A673 (cell line): ENCODE results near the gene NEDD8.

Experiments used
- CTCF ChIP-seq: fragments of 300-800, 200-600 bp; sonication (generic); conservative IDR thresholded peaks from 2 replicates; pipeline ENCODE4 v1.5.1; 2017; ENCODE audit warnings: low read depth, mild to moderate bottlenecking, antibody characterized with exemption, low read length, moderate library complexity, mixed read lengths
- EZH2 ChIP-seq: fragments of 200-600 bp; sonication (generic); IDR thresholded peaks from 2 replicates; pipeline ENCODE4 v1.6.1; 2017; ENCODE audit warnings: borderline replicate concordance, low read depth, mild to moderate bottlenecking, mixed read lengths, antibody characterized with exemption, low read length; ENCODE audit not compliant: poor library complexity, severe bottlenecking

DNA sequence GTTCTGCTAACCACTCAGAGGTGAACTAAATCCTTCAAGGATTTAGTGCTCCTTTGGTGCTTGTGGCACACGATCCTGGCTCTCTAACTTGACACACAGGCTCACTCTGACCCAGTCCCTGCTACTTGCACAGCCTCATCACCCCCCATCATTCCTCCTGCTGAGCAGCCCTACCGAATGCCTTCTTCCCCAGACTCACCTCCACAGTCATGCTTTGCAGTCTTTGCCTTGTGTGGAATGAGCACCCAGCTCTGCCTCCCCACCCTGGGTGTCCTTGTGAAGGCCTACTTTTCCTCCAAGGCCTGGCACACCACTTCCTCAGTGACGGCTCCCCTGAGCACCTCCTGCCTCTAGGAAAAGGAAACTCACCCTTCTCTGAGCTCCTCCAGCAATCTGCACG lies 18.2 kb upstream of the NEDD8 start:
- no peak for TF ChIP-seq CTCF
- no peak for TF ChIP-seq EZH2
